ENCODE data around the gene E2F1. TPM values are rescaled to one million over a fixed set of nuclear protein-coding genes. Genes with fewer than 3 reads are reported as not detected.

Gene E2F1
- total RNA-seq, 3 donors from 2014 or later (not counting 1 experiment from before 2014, with no cell fraction given) = 4.6 to 5.6 (median 4.7) TPM

DNA sequence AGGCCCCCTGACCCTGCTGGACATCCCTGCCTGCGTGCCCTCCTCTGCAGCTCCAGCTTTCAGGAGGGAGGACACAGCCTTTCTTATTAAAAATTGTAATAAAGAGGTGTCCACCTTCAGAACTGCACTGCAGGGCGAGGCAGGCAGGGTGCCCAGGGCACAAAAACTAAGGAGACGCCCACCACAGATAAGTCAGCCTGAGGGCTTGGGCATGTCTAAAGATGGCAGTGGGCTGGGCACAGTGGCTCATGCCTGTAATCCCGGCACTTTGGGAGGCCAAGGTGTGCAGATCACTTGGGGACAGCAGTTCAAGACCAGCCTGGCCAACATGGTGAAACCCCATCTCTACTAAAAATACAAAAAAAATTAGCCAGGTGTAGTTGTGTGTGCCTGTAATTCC, 31.0 kb downstream of the E2F1 start:
- H3K36me3 Mint-ChIP-seq = no peaks in the 10 kb centered on the region
- H3K4me1 ChIP-seq (ENCODE audit: control insufficient read depth, insufficient read depth, low read length) = no peaks in the 10 kb centered on the region
- no peak for DNase-seq
- WGBS (ENCODE audit: insufficient coverage) = 96% methylated on average over 4 of the region's 4 CpGs
- H3K27me3 ChIP-seq (ENCODE audit: control insufficient read depth, insufficient read depth, low read length) = no peaks in the 10 kb centered on the region
- H3K4me1 Mint-ChIP-seq = peaks cover 0 to 5% of the 10 kb centered on the region in 2 donors
- H3K4me3 ChIP-seq (ENCODE audit: low read length) = no peak overlapping the region
- H3K9me3 Mint-ChIP-seq = no peaks in the 10 kb centered on the region
- no peaks in the 10 kb centered on the region for H3K9me3 ChIP-seq (ENCODE audit: control insufficient read depth, insufficient read depth, low read length)
- H3K27ac Mint-ChIP-seq = no peak overlapping the region
- no peak for ATAC-seq
- no peaks in the 10 kb centered on the region for H3K27me3 Mint-ChIP-seq (ENCODE audit: low read depth in 2 of 2)
- intact Hi-C loops (cut with micrococcal nuclease) = no loop called here
- no peaks in the 10 kb centered on the region for H3K36me3 ChIP-seq (ENCODE audit: control insufficient read depth, insufficient read depth, low read length)
- no peak overlapping the region for H3K4me3 Mint-ChIP-seq
- no peak overlapping the region for H3K27ac ChIP-seq (ENCODE audit: low read length)
- TF ChIP-seq, protein P1, sequence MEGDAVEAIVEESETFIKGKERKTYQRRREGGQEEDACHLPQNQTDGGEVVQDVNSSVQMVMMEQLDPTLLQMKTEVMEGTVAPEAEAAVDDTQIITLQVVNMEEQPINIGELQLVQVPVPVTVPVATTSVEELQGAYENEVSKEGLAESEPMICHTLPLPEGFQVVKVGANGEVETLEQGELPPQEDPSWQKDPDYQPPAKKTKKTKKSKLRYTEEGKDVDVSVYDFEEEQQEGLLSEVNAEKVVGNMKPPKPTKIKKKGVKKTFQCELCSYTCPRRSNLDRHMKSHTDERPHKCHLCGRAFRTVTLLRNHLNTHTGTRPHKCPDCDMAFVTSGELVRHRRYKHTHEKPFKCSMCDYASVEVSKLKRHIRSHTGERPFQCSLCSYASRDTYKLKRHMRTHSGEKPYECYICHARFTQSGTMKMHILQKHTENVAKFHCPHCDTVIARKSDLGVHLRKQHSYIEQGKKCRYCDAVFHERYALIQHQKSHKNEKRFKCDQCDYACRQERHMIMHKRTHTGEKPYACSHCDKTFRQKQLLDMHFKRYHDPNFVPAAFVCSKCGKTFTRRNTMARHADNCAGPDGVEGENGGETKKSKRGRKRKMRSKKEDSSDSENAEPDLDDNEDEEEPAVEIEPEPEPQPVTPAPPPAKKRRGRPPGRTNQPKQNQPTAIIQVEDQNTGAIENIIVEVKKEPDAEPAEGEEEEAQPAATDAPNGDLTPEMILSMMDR (IDR thresholded peaks at IDR 0.05) = no peak

DNA sequence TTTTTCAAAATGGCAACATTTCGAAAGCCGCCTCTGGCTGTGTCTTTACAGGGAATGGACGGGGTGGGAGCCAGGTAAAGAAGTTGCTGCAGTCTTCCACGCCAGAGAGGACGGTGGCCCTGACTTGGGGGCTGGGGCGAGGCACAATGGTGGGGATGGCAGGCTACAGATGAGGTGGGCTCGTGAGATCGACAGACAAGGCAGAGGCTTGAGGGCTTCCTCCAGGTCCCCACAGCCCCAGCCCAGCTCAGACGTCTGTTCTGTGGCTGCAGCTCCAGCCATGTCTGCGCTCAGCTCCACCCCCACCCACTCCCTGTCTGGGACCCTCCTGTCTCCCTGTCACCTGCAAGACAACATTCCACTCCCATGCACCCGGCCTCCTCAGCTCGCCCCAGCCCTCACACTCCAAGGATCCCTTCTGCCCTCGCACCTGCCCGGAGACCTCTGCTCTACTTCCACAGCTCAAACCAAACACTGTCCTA, 31.5 kb downstream of the E2F1 start:
- no peak for ATAC-seq
- H3K27me3 ChIP-seq (ENCODE audit: control insufficient read depth, insufficient read depth, low read length) = no peaks in the 10 kb centered on the region
- H3K4me1 ChIP-seq (ENCODE audit: control insufficient read depth, insufficient read depth, low read length) = peaks cover 3% of the 10 kb centered on the region
- H3K4me1 Mint-ChIP-seq = peaks cover 0 to 5% of the 10 kb centered on the region in 2 donors
- H3K4me3 ChIP-seq (ENCODE audit: low read length) = no peak overlapping the region
- H3K4me3 Mint-ChIP-seq = no peak overlapping the region
- H3K27ac Mint-ChIP-seq = no peak overlapping the region
- no peak for DNase-seq
- H3K27me3 Mint-ChIP-seq (ENCODE audit: low read depth in 2 of 2) = no peaks in the 10 kb centered on the region
- H3K36me3 ChIP-seq (ENCODE audit: control insufficient read depth, insufficient read depth, low read length) = no peaks in the 10 kb centered on the region
- no peaks in the 10 kb centered on the region for H3K36me3 Mint-ChIP-seq
- TF ChIP-seq, protein P1 (IDR thresholded peaks at IDR 0.05) = no peak
- intact Hi-C loops (cut with micrococcal nuclease) = no loop called here
- 84% methylated on average over 14 of the region's 14 CpGs for WGBS (ENCODE audit: insufficient coverage)
- no peaks in the 10 kb centered on the region for H3K9me3 ChIP-seq (ENCODE audit: control insufficient read depth, insufficient read depth, low read length)
- no peaks in the 10 kb centered on the region for H3K9me3 Mint-ChIP-seq
- H3K27ac ChIP-seq (ENCODE audit: low read length) = no peak overlapping the region

DNA sequence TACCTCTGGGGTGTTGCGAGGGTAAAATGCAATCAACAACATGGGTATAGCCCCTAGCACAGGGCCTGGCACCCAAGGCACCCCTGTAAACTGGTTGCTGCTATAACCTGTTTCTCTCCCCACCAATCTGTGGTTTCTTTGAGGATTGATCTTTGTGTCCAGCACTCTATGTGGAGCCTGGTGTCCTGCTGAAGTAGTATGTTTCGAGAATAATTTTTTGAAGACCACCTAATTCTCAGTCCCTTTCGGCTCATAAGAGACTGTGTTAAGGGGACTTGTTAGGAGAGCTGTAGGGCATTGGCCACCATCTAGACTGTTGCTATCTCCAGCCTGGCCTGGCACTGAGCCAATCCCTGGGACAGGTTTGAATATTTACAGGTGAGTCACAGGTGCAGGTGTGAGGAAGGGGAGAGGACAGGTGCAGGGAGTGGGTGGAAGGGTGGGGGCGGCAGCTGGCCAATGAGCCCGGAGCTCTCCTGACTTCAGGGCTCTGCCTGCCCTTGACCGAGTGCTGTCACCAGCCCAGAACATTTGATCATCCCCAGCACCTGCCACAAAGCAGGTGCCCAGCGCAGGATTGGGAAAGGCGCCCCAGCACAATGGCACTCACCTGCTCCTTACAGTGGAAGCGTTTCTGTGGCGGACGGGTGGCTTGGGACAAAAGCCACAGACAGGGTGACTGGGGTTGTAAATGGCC, 32.1 kb downstream of the E2F1 start:
- TF ChIP-seq, protein P1 (IDR thresholded peaks at IDR 0.05) = no peak
- DNase-seq (no peak), ATAC-seq (no peak)
- H3K36me3 ChIP-seq (ENCODE audit: control insufficient read depth, insufficient read depth, low read length) = no peaks in the 10 kb centered on the region
- H3K4me3 ChIP-seq (ENCODE audit: low read length) = no peak overlapping the region
- intact Hi-C loops (cut with micrococcal nuclease) = no loop called here
- Mint-ChIP-seq H3K27me3 (ENCODE audit: low read depth in 2 of 2) (no peaks in the 10 kb centered on the region), H3K4me3 (no peak overlapping the region), H3K9me3 (no peaks in the 10 kb centered on the region), H3K27ac (no peak overlapping the region), H3K4me1 (peaks cover 2 to 5% of the 10 kb centered on the region in 2 donors), H3K36me3 (no peaks in the 10 kb centered on the region)
- H3K27ac ChIP-seq (ENCODE audit: low read length) = no peak overlapping the region
- WGBS (ENCODE audit: insufficient coverage) = 92% methylated on average over 11 of the region's 11 CpGs
- H3K9me3 ChIP-seq (ENCODE audit: control insufficient read depth, insufficient read depth, low read length) = no peaks in the 10 kb centered on the region
- H3K4me1 ChIP-seq (ENCODE audit: control insufficient read depth, insufficient read depth, low read length) = peaks cover 9% of the 10 kb centered on the region
- H3K27me3 ChIP-seq (ENCODE audit: control insufficient read depth, insufficient read depth, low read length) = no peaks in the 10 kb centered on the region

Data from natural killer cell (primary cell).